Prostate gland (tissue), 2 donors: ENCODE measurements around the gene ZC2HC1C. TPM values are rescaled to one million over a fixed set of nuclear protein-coding genes. Genes with fewer than 3 reads are reported as not detected.

Experiments used
- DNase-seq: peaks from one replicate; pipeline ENCODE4 v3.0.0-alpha.2; 2019; ENCODE audit warnings: low spot score
- H3K27ac ChIP-seq, 2 donors: fragments of 200-600 bp; sonication (generic); 2 replicates each; pipeline ENCODE4 v1.5.1; 2017 to 2019
- H3K27me3 ChIP-seq: fragments of 200-600 bp; sonication (generic); replicated peaks from 2 replicates; pipeline ENCODE4 v1.5.1; 2019; ENCODE audit not compliant: insufficient read depth
- H3K36me3 ChIP-seq, 2 donors: fragments of 200-600 bp; sonication (generic); 1 replicate in 1 of 2; 2 replicates in 1 of 2; pipeline versions ENCODE4 v1.5.1 to v1.8.1; 2017 to 2019
- H3K4me1 ChIP-seq: fragments of 200-600 bp; sonication (generic); replicated peaks from 2 replicates; pipeline ENCODE4 v1.5.1; 2019
- H3K4me3 ChIP-seq, 2 donors: fragments of 200-600 bp; sonication (generic); 2 replicates each; pipeline ENCODE4 v1.5.1; 2017 to 2019
- H3K9me3 ChIP-seq: fragments of 200-600 bp; sonication (generic); 2 replicates; pipeline ENCODE4 v1.5.1; 2017
- POLR2A ChIP-seq: fragments of 450-650 bp; IDR thresholded peaks from one replicate; pipeline ENCODE4 v1.6.1; 2016; ENCODE audit warnings: antibody characterized with exemption, mild to moderate bottlenecking
- POLR2AphosphoS5 ChIP-seq: sonication (generic); formaldehyde crosslinking; IDR thresholded peaks from one replicate; pipeline ENCODE4 v1.6.1; 2017; ENCODE audit warnings: antibody characterized with exemption
- WGBS: methylation state at CpG from one replicate; pipeline ENCODE4 v1.1.5; 2018; 5-methylcytosine and 5-hydroxymethylcytosine counted together
- intact Hi-C: fragments of 100-400 bp; cut with DNase I; formaldehyde crosslinking; loops from one replicate; pipeline ENCODE4 v1.14.2; 2022
- total RNA-seq, 2 donors: library from RNA; depleted of rRNA; stranded (reverse); fragments of >200 nt; gene quantifications; one replicate each; pipeline ENCODE4 v1.1.0, GENCODE V29; 2016
- TF ChIP-seq, protein P1 (sequence below), 4 experiments: fragments of 200-600 bp in 2 of 4; fragments of 450-650 bp in 2 of 4; sonication (generic) in 2 of 4; IDR thresholded peaks; 1 replicate in 3 of 4; 2 replicates in 1 of 4; pipeline ENCODE4 v1.5.1; 2016 to 2019; ENCODE audit warnings: antibody characterized with exemption in 4 of 4, mild to moderate bottlenecking in 2 of 4, moderate library complexity in 2 of 4

The ZC2HC1C gene
- total RNA-seq, 2 donors from 2014 or later, result 1.8 to 19.4 TPM

DNA sequence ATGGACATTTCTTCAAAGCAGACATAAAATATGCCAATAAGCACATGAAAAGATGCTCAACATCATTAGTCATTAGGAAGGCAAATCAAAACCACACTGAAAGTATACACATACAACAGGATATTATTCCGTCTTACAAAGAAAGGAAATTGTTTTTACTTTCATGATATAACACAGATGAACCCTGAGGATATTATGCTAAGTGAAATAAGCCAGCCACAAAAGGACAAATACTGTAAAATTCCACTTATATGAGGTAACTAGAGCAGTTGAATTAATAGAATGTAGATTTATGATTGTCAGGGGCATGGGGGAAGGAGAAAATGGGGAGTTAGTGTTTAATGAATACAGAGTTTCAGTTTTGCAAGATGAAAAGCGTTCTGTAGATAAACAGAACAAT, 9.8 kb upstream of the ZC2HC1C start:
- no peak overlapping the region for H3K4me3 ChIP-seq
- 67% methylated on average over 2 of the region's 2 CpGs for WGBS
- intact Hi-C loops, result no loop called here
- no peak overlapping the region for H3K27ac ChIP-seq
- H3K9me3 ChIP-seq, result no peaks in the 10 kb centered on the region
- H3K4me1 ChIP-seq, result no peaks in the 10 kb centered on the region
- no peaks in the 10 kb centered on the region for H3K27me3 ChIP-seq
- no peak for TF ChIP-seq POLR2AphosphoS5
- DNase-seq, result no peak
- H3K36me3 ChIP-seq, result no peaks in the 10 kb centered on the region

DNA sequence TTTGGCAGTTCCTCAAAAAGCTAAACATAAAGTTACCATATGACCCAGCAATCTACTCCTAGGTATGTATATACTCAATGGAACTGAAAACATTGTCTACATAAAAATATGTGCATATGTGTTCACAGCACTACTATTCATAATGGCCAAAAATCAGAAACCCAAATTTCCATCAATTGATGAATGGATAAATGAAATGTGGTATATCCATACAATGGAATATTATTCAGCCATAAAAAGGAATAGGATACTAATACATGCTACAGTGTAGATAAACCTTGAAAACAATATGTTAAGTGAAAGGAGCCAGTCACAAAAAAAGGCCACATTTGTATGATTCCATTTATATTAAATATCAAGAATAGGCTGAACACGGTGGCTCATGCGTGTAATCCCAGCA, 9.0 kb upstream of the ZC2HC1C start:
- intact Hi-C loops, result no loop called here
- DNase-seq, result no peak
- TF ChIP-seq POLR2A, result no peak
- H3K27me3 ChIP-seq, result no peaks in the 10 kb centered on the region
- no peaks in the 10 kb centered on the region for H3K4me1 ChIP-seq
- no peaks in the 10 kb centered on the region for H3K36me3 ChIP-seq
- no peak overlapping the region for H3K27ac ChIP-seq
- H3K9me3 ChIP-seq, result no peaks in the 10 kb centered on the region
- 67% methylated on average over 2 of the region's 2 CpGs for WGBS
- no peak overlapping the region for H3K4me3 ChIP-seq

DNA sequence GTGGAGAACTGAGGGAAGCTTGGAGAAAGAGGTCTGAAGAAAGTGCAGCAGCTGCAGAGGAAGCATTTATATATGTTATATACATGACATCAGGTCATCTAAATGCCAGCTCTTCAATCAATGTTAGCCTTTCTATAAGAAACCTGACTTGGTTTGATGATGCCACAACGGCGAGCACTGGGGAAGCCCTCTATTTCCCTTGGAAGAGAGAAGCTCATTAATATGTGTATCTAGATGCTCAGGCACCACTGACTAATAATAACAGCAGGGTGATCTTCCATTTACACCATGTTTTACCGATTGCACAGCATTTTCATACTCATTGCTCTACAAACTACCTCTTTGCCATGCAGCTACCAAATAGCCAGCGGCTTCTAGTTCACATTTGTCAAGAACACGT, 6.4 kb upstream of the ZC2HC1C start:
- intact Hi-C loops, result no loop called here
- TF ChIP-seq, protein P1, sequence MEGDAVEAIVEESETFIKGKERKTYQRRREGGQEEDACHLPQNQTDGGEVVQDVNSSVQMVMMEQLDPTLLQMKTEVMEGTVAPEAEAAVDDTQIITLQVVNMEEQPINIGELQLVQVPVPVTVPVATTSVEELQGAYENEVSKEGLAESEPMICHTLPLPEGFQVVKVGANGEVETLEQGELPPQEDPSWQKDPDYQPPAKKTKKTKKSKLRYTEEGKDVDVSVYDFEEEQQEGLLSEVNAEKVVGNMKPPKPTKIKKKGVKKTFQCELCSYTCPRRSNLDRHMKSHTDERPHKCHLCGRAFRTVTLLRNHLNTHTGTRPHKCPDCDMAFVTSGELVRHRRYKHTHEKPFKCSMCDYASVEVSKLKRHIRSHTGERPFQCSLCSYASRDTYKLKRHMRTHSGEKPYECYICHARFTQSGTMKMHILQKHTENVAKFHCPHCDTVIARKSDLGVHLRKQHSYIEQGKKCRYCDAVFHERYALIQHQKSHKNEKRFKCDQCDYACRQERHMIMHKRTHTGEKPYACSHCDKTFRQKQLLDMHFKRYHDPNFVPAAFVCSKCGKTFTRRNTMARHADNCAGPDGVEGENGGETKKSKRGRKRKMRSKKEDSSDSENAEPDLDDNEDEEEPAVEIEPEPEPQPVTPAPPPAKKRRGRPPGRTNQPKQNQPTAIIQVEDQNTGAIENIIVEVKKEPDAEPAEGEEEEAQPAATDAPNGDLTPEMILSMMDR (IDR thresholded peaks at IDR 0.05), result no peak
- TF ChIP-seq POLR2AphosphoS5 (no peak), POLR2A (no peak)
- Histone ChIP-seq H3K36me3 (no peaks in the 10 kb centered on the region), H3K27ac (no peak overlapping the region), H3K27me3 (no peaks in the 10 kb centered on the region), H3K9me3 (no peaks in the 10 kb centered on the region), H3K4me1 (no peaks in the 10 kb centered on the region), H3K4me3 (peak overlapping the region; percentile 45 to 72)
- WGBS, result 13% methylated on average over 5 of the region's 5 CpGs
- DNase-seq, result no peak

DNA sequence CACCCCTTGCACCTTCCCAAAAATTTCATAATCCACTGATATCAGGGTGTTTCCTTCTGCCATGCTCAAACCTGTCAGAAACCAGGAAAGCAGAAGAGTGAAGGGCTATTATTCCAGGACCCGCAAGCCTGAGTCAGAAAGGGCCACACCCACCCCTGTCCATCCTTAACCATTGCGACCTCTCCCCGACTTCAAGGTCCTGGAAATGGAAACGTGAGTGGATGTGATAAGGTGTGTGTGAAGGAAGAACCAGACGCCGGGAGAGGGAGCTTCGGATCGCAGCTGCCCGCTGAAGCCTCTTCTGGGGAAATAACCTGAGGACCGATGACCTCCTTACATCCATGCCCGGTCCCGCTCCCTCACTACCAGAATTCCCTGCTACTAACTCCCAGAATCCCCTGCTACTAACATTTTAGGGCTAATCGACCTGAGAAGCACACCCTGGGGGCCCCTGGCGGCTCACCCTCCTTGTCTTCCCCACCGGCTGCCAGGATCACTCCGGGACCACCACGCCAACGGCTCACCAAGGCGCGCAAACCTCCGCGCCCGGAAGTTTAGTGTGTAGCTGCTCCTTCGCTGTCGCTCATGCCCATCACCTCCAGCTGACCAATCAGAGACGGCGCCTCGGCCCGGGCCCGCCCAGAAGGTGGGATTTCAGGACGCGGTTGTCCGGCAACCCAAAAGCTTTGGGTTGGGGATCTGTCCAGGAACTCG, 5.8 kb upstream of the ZC2HC1C start, which contains the start of gene ACYP1:
Gene ACYP1, minus strand, starts transcription at position 534 of the 714 bp plus-strand sequence. Its CDS starts 471 bp downstream, at position 63.
- Histone ChIP-seq H3K4me3 (peak within 1 kb of the TSS; percentile 45 to 72), H3K4me1 (no peaks in the 10 kb centered on the region), H3K27me3 (no peaks in the 10 kb centered on the region), H3K36me3 (no peaks in the 10 kb centered on the region), H3K27ac (peak within 1 kb of the TSS; percentile 18 to 70), H3K9me3 (no peaks in the 10 kb centered on the region)
- peak; percentile 92 for DNase-seq
- intact Hi-C loops, result no loop called here
- 2% methylated on average over 34 of the region's 34 CpGs for WGBS
- TF ChIP-seq POLR2AphosphoS5 (peak; percentile 78), POLR2A (peak; percentile 24)
- TF ChIP-seq, protein P1 (IDR thresholded peaks at IDR 0.05), result no peak

DNA sequence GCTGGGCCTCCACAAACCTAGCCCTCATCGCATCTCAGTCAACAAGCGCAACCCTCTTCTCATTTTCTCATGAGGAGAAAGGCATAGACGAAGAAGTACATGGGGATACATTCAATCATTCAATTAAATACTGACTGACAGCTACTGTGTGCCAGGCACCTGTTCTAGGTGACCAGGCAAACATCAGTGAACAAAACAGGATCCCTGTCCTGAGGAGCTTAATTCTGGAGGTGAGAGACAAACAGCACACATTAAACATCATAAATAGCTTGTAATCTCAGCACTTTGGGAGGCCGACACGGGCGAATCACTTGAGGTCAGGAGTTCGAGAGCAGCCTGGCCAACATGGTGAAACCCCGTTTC, 5.3 kb upstream of the ZC2HC1C start:
- DNase-seq, result no peak
- no peak for TF ChIP-seq POLR2AphosphoS5
- TF ChIP-seq POLR2A, result no peak
- TF ChIP-seq, protein P1 (IDR thresholded peaks at IDR 0.05), result no peak
- Histone ChIP-seq H3K4me1 (no peaks in the 10 kb centered on the region), H3K27me3 (no peaks in the 10 kb centered on the region), H3K9me3 (no peaks in the 10 kb centered on the region), H3K27ac (peak overlapping the region; percentile 18 to 70), H3K36me3 (no peaks in the 10 kb centered on the region), H3K4me3 (peak overlapping the region; percentile 45 to 72)
- intact Hi-C loops, result no loop called here
- WGBS, result 54% methylated on average over 8 of the region's 8 CpGs

DNA sequence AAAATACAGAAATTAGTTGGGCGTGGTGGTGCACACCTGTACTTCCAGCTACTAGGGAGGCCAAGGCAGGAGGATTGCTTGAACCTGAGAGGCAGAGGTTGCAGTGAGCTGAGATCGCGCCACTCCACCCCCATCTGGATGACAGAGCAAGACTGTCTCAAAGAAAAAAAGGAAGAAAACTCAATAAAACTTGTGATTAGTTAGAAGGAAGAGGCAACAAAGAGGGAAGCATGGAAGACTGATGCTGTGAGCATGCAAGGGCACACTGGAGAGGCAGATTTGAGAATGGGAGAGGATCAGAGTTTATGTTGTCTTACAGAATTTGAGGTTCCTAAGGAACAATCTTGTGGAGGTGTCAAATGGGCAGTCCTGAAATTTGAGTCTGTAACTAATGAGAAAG, 2.8 kb upstream of the ZC2HC1C start:
- no peak for DNase-seq
- Histone ChIP-seq H3K9me3 (no peaks in the 10 kb centered on the region), H3K4me1 (no peaks in the 10 kb centered on the region), H3K27ac (no peak overlapping the region), H3K36me3 (no peaks in the 10 kb centered on the region), H3K4me3 (no peak overlapping the region), H3K27me3 (no peaks in the 10 kb centered on the region)
- TF ChIP-seq POLR2AphosphoS5, result no peak
- TF ChIP-seq, protein P1 (IDR thresholded peaks at IDR 0.05), result no peak
- TF ChIP-seq POLR2A, result no peak
- 95% methylated on average over 3 of the region's 3 CpGs for WGBS
- intact Hi-C loops, result no loop called here
